ENCODE data around the gene SMYD3.

- no peak for TF ChIP-seq CTCF (IDR thresholded peaks at IDR 0.05)
- TF ChIP-seq POLR2A (IDR thresholded peaks at IDR 0.05) = no peak
These were observed 275.0 kb downstream of the SMYD3 start for GRCh38 chr1:246232126-246232525.
